IMR-90 (cell line): Measurements from ENCODE around the gene CLEC11A. TPM values are rescaled to one million over a fixed set of nuclear protein-coding genes. Genes with fewer than 3 reads are reported as not detected.

Experiments used
- ATAC-seq: fragments of 200-7000 bp; cut with Tn5 transposase; 2 replicates; pipeline ENCODE4 v1.9.1; 2020; ENCODE audit warnings: low read depth, mild to moderate bottlenecking, moderate library complexity
- BruUV-seq: library from RNA; stranded (reverse); fragments of 400-500 nt; replicated peaks from 2 replicates; lab custom pipeline; 2021; lab: Mats Ljungman, UMichigan
- CTCF ChIA-PET: fragments of 300-600 bp; formaldehyde crosslinking; extraction: SDS; loops from one replicate; lab custom pipeline; 2021; ENCODE audit warnings: antibody characterized with exemption; lab: Yijun Ruan, JAX
- POLR2A ChIA-PET: fragments of 300-600 bp; sonication (Branson Sonifier 250); formaldehyde crosslinking; loops from one replicate; lab custom pipeline; 2022; ENCODE audit warnings: antibody characterized with exemption; ENCODE audit not compliant: unreplicated experiment; lab: Charles Lee
- DNase-seq: peaks from one replicate; pipeline ENCODE4 v3.0.0; 2013
- H2AFZ ChIP-seq: replicated peaks from 2 replicates; pipeline ENCODE3; 2013; ENCODE audit warnings: low read length, mild to moderate bottlenecking; ENCODE audit not compliant: poor library complexity
- H2AK5ac ChIP-seq: 2 replicates; pipeline ENCODE4 v1.6.1; 2013; ENCODE audit warnings: low read depth, low read length, inconsistent platforms
- H2AK9ac ChIP-seq: replicated peaks from 2 replicates; pipeline ENCODE3; 2013; ENCODE audit warnings: mild to moderate bottlenecking, low read depth, low read length, moderate library complexity; ENCODE audit not compliant: poor library complexity
- H2BK120ac ChIP-seq: 2 replicates; pipeline ENCODE4 v1.6.1; 2013; ENCODE audit warnings: low read depth, low read length, inconsistent platforms
- H2BK15ac ChIP-seq: 3 replicates; pipeline ENCODE4 v1.6.1; 2013; ENCODE audit warnings: low read depth, low read length, inconsistent platforms
- H2BK20ac ChIP-seq: 2 replicates; pipeline ENCODE4 v1.6.1; 2013; ENCODE audit warnings: low read depth, mild to moderate bottlenecking, inconsistent platforms, low read length, moderate library complexity
- H2BK5ac ChIP-seq: 2 replicates; pipeline ENCODE4 v1.6.1; 2013; ENCODE audit warnings: mild to moderate bottlenecking, low read depth, low read length, inconsistent platforms; ENCODE audit not compliant: poor library complexity, severe bottlenecking
- H3K14ac ChIP-seq: replicated peaks from 2 replicates; pipeline ENCODE4 v1.6.1; 2013; ENCODE audit warnings: low read depth, low read length, inconsistent platforms
- H3K18ac ChIP-seq: 2 replicates; pipeline ENCODE4 v1.6.1; 2013; ENCODE audit warnings: low read depth, low read length, control low read depth
- H3K23ac ChIP-seq: 2 replicates; pipeline ENCODE4 v1.6.1; 2013; ENCODE audit warnings: low read depth, low read length, inconsistent platforms
- H3K27ac ChIP-seq: 2 replicates; pipeline ENCODE4 v1.5.1; 2013; ENCODE audit warnings: mild to moderate bottlenecking, control low read depth, low read length; ENCODE audit not compliant: insufficient read depth
- H3K27me3 ChIP-seq: 2 replicates; pipeline ENCODE4 v1.6.1; 2013; ENCODE audit warnings: low read length; ENCODE audit not compliant: control insufficient read depth, insufficient read depth
- H3K36me3 ChIP-seq: 2 replicates; pipeline ENCODE4 v1.6.1; 2013; ENCODE audit warnings: low read length, mixed read lengths; ENCODE audit not compliant: control insufficient read depth, insufficient read depth
- H3K4ac ChIP-seq: 2 replicates; pipeline ENCODE4 v1.6.1; 2013; ENCODE audit warnings: low read depth, low read length, inconsistent platforms
- H3K4me1 ChIP-seq: 2 replicates; pipeline ENCODE4 v1.6.1; 2013; ENCODE audit warnings: low read length, mixed read lengths; ENCODE audit not compliant: control insufficient read depth, insufficient read depth
- H3K4me2 ChIP-seq: 2 replicates; pipeline ENCODE4 v1.6.1; 2013; ENCODE audit warnings: low read depth, mild to moderate bottlenecking, control low read depth, low read length, moderate library complexity
- H3K4me3 ChIP-seq: 2 replicates; pipeline ENCODE4 v1.5.1; 2013; ENCODE audit warnings: low read depth, mild to moderate bottlenecking, control low read depth, low read length, moderate library complexity; ENCODE audit not compliant: insufficient read depth
- H3K56ac ChIP-seq: 2 replicates; pipeline ENCODE4 v1.6.1; 2013; ENCODE audit warnings: low read length, inconsistent platforms; ENCODE audit not compliant: insufficient read depth; ENCODE audit errors: extremely low read depth
- H3K79me1 ChIP-seq, 2 experiments: 2 replicates each; pipeline ENCODE4 v1.6.1; 2013; ENCODE audit warnings: low read length in 2 of 2, inconsistent platforms in 1 of 2, low read depth in 1 of 2
- H3K9ac ChIP-seq: 2 replicates; pipeline ENCODE4 v1.6.1; 2013; ENCODE audit warnings: low read depth, low read length, control low read depth
- H3K9me1 ChIP-seq: 2 replicates; pipeline ENCODE4 v1.6.1; 2013; ENCODE audit warnings: low read length, inconsistent platforms; ENCODE audit not compliant: insufficient read depth
- H3K9me3 ChIP-seq: 2 replicates; pipeline ENCODE4 v1.6.1; 2013; ENCODE audit warnings: low read length; ENCODE audit not compliant: control insufficient read depth, insufficient read depth
- H4K20me1 ChIP-seq: 2 replicates; pipeline ENCODE4 v1.6.1; 2013; ENCODE audit warnings: low read length, inconsistent platforms; ENCODE audit not compliant: insufficient read depth
- H4K5ac ChIP-seq: 2 replicates; pipeline ENCODE4 v1.6.1; 2013; ENCODE audit warnings: mild to moderate bottlenecking, low read depth, low read length, control low read depth
- H4K8ac ChIP-seq, 2 experiments: 2 replicates each; pipeline ENCODE4 v1.6.1; 2013; ENCODE audit warnings: low read depth in 2 of 2, low read length in 2 of 2, control low read depth in 1 of 2, inconsistent platforms in 1 of 2
- H4K91ac ChIP-seq: 2 replicates; pipeline ENCODE4 v1.6.1; 2013; ENCODE audit warnings: low read depth, low read length, inconsistent platforms; ENCODE audit not compliant: insufficient read depth
- ELK1 ChIP-seq: fragments of 150-350 bp; IDR thresholded peaks from 2 replicates; pipeline ENCODE4 v1.6.1; 2016; ENCODE audit warnings: low read depth, mild to moderate bottlenecking, low read length, moderate library complexity, borderline replicate concordance
- MAZ ChIP-seq: IDR thresholded peaks from 2 replicates; pipeline ENCODE4 v1.6.1; 2012; ENCODE audit warnings: low read depth, mild to moderate bottlenecking, low read length, improper control_type of control experiment, moderate library complexity, borderline replicate concordance
- WGBS, 2 experiments: methylation state at CpG; one replicate each; pipeline versions ENCODE4 v1.1.5 to v1.1.7; 2013; ENCODE audit warnings: missing lambda C conversion rate in 2 of 2; ENCODE audit not compliant: insufficient read length in 1 of 2; ENCODE audit errors: extremely low coverage in 2 of 2; 5-methylcytosine and 5-hydroxymethylcytosine counted together
- dilution Hi-C: fragments of 300-500 bp; cut with HindIII; formaldehyde crosslinking; loops from one replicate; pipeline ENCODE4 v1.14.3; 2018; ENCODE audit warnings: low sequenced_read_pairs; ENCODE audit not compliant: unreplicated experiment
- in situ Hi-C: fragments of 300-500 bp; cut with MboI; formaldehyde crosslinking; loops from 3 replicates; pipeline ENCODE4 v1.14.3; 2019; ENCODE audit warnings: low sequenced_read_pairs, inconsistent platforms, mixed read lengths
- intact Hi-C: fragments of 100-400 bp; cut with micrococcal nuclease; formaldehyde crosslinking; loops from 2 replicates; pipeline ENCODE4 v1.10.0; 2022
- polyA plus RNA-seq, 3 experiments: library from polyadenylated mRNA; depleted of rRNA; stranded (reverse); fragments of >200 nt; gene quantifications; 2 replicates each; pipeline ENCODE4 v1.2.3, GENCODE V29; 2012; ENCODE audit warnings: low replicate concordance in 1 of 3
- total RNA-seq: library from RNA; depleted of rRNA; stranded (reverse); fragments of >200 nt; gene quantifications from 2 replicates; pipeline ENCODE4 v1.2.3, GENCODE V29; 2012

Gene CLEC11A
- total and polyA plus RNA-seq, 2 of the 4 experiments (the other 2 are of a cell fraction): 17.0 to 152 TPM

DNA sequence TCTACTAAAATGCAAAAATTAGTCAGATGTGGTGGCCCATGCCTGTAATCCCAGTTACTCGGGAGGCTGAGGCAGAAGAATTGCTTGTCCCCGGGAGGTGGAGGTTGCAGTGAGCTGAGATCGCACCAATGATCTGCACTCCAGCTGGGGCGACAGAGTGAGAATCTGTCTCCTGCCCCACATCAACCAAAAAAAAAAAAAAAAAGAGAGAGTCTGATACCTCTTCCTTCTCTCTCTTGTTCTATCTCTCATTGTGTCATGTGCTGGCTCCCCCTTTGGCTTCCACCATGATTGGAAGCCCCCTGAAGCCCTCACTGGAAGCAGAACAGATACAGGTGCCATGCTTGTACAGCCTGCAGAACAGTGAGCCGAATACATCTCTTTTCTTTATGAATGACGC is 20.4 kb downstream of the CLEC11A start:
- TF ChIP-seq ELK1 (no peak), MAZ (no peak)
- Histone ChIP-seq H3K18ac (no peak overlapping the region), H4K8ac (no peak overlapping the region), H2AK9ac (no peak overlapping the region), H3K9ac (no peak overlapping the region), H3K9me1 (no peaks in the 10 kb centered on the region), H3K23ac (no peak overlapping the region), H3K36me3 (no peaks in the 10 kb centered on the region), H2BK20ac (no peak overlapping the region), H3K79me1 (no peaks in the 10 kb centered on the region), H3K56ac (no peak overlapping the region), H3K4me3 (no peak overlapping the region), H3K27me3 (peaks cover 13% of the 10 kb centered on the region), H3K14ac (no peak overlapping the region), H2BK15ac (no peak overlapping the region), H3K4ac (no peak overlapping the region), H3K27ac (no peak overlapping the region), H2AFZ (no peak overlapping the region), H3K4me1 (no peaks in the 10 kb centered on the region), H3K4me2 (no peak overlapping the region), H2BK5ac (no peak overlapping the region), H4K20me1 (no peaks in the 10 kb centered on the region), H4K91ac (no peak overlapping the region), H4K5ac (no peak overlapping the region), H2BK120ac (no peak overlapping the region), H3K9me3 (no peaks in the 10 kb centered on the region), H2AK5ac (no peak overlapping the region)
- in situ Hi-C loops: no loop called here
- POLR2A ChIA-PET: no interaction called here
- dilution Hi-C loops: no loop called here
- no TSS peak for BruUV-seq
- CTCF ChIA-PET: interaction anchor here (0.7 kb wide), 1 partner anchor 195 kb away, joined by 5 read pairs; no protein-coding TSS in a partner anchor
- ATAC-seq (no peak), DNase-seq (no peak)
- WGBS, 2 experiments: no CpG with 5 or more reads among the region's 6 CpGs
- intact Hi-C loops: no loop called here
